ENCODE results near the gene APC. TPM values are rescaled to one million over a fixed set of nuclear protein-coding genes. Genes with fewer than 3 reads are reported as not detected.

The APC gene
- total and polyA plus RNA-seq, 2 donors (not counting 1 experiment from before 2014, with no cell fraction given), result 8.1 to 55.8 TPM

DNA sequence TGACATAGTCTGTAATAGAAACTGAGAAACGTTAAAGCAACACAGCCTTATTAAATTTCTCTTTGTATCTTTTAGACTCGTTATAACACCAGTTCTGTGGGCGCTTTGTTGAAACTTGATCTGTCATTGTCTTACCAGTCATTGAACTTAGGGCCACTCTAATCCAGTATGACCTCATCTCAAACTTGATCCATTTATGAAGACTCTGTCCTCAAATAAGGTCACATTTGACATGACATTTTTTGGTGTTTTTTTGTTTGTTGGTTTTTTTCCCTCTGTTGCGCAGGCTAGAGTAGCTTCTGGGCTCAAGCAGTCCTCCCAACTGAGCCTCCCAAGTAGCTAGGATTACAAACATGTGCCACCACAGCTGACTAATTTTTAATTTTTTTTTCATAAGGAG lies 5.9 kb downstream of the APC start:
- peaks cover 9% of the 10 kb centered on the region for H3K4me1 Mint-ChIP-seq
- H3K79me2 ChIP-seq (ENCODE audit: control insufficient read depth, insufficient read depth, low read length), result peaks cover 37% of the 10 kb centered on the region
- intact Hi-C loops (cut with micrococcal nuclease), result no loop called here
- H3K9me3 ChIP-seq (ENCODE audit: control extremely low read depth in 1 of 3, control insufficient read depth in 2 of 3, insufficient read depth in 1 of 3, low read length in 2 of 3), result no peaks in the 10 kb centered on the region
- H3K27ac ChIP-seq (ENCODE audit: low read length in 2 of 2), result no peak overlapping the region
- H3K9me3 Mint-ChIP-seq (ENCODE audit: insufficient read depth), result no peaks in the 10 kb centered on the region
- WGBS (ENCODE audit: insufficient coverage), result 94% methylated on average over 3 of the region's 4 CpGs
- H2AFZ ChIP-seq (ENCODE audit: insufficient read depth, low read depth, low read length, poor library complexity, severe bottlenecking), result no peak overlapping the region
- ATAC-seq (ENCODE audit: low read depth), result no peak
- no peak overlapping the region for H3K27ac Mint-ChIP-seq
- CTCF ChIA-PET, result interaction anchor here (0.8 to 1.2 kb wide), 3 partner anchors 14 to 193 kb away, joined by 3 to 5 read pairs (median 3); no protein-coding TSS in a partner anchor
- DNase-seq, result no peak
- no peak overlapping the region for H3K4me2 ChIP-seq (replicated peaks; ENCODE audit: low read depth, low read length, poor library complexity, severe bottlenecking)
- H3K36me3 ChIP-seq (replicated peaks in 1 of 2; ENCODE audit: control extremely low read depth in 1 of 2, control insufficient read depth in 1 of 2, extremely low read depth in 1 of 2, insufficient read depth in 2 of 2, low read length in 1 of 2), result no peaks in the 10 kb centered on the region
- H3K4me3 Mint-ChIP-seq, result no peak overlapping the region
- no peaks in the 10 kb centered on the region for H3K27me3 Mint-ChIP-seq
- no peaks in the 10 kb centered on the region for H3K4me1 ChIP-seq (ENCODE audit: control insufficient read depth in 2 of 2, insufficient read depth in 2 of 2, low read length in 2 of 2)
- POLR2A ChIA-PET, result no interaction called here
- TF ChIP-seq CTCF (IDR thresholded peaks at IDR 0.05) (no peak), EZH2 (IDR thresholded peaks at IDR 0.05; ENCODE audit: borderline replicate concordance, insufficient read depth, low read depth, low read length, poor library complexity, severe bottlenecking) (no peak)
- H3K27me3 ChIP-seq (replicated peaks in 1 of 4; ENCODE audit: control extremely low read depth in 1 of 4, control insufficient read depth in 3 of 4, insufficient read depth in 4 of 4, low read length in 3 of 4), result no peaks in the 10 kb centered on the region
- H3K9ac ChIP-seq (ENCODE audit: low read length), result no peak overlapping the region
- peaks cover 16% of the 10 kb centered on the region for H4K20me1 ChIP-seq (ENCODE audit: control insufficient read depth, insufficient read depth, low read length, poor library complexity, severe bottlenecking)
- no peak overlapping the region for H3K4me3 ChIP-seq (ENCODE audit: control extremely low read depth in 1 of 5, extremely low read depth in 1 of 5, insufficient read depth in 1 of 5, low read depth in 2 of 5, low read length in 4 of 5)

DNA sequence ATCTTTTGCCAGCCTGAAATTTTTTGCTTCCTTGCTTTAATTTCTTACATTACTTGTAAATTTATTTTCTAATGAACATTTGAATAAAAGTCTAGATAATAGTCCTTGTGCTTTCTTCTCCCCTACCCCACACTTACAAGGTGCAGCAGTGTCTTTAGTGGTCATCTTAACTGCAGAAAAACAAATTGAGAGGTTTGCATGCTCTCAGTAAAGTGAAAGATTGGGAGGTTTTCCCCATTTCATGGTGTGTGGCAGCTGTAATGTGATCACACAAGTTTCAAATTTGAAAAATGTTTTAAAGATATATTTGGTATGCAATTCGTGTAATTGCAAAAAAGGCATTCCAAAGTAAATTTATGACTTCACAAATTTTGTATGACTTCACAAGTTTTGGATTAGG lies 14.7 kb downstream of the APC start:
- Histone ChIP-seq H3K4me3 (ENCODE audit: control extremely low read depth in 1 of 5, extremely low read depth in 1 of 5, insufficient read depth in 1 of 5, low read depth in 2 of 5, low read length in 4 of 5) (no peak overlapping the region), H3K4me1 (ENCODE audit: control insufficient read depth in 2 of 2, insufficient read depth in 2 of 2, low read length in 2 of 2) (no peaks in the 10 kb centered on the region), H3K9ac (ENCODE audit: low read length) (no peak overlapping the region), H3K4me2 (replicated peaks; ENCODE audit: low read depth, low read length, poor library complexity, severe bottlenecking) (no peak overlapping the region), H3K27me3 (replicated peaks in 1 of 4; ENCODE audit: control extremely low read depth in 1 of 4, control insufficient read depth in 3 of 4, insufficient read depth in 4 of 4, low read length in 3 of 4) (no peaks in the 10 kb centered on the region), H2AFZ (ENCODE audit: insufficient read depth, low read depth, low read length, poor library complexity, severe bottlenecking) (no peak overlapping the region), H4K20me1 (ENCODE audit: control insufficient read depth, insufficient read depth, low read length, poor library complexity, severe bottlenecking) (no peaks in the 10 kb centered on the region), H3K27ac (ENCODE audit: low read length in 2 of 2) (no peak overlapping the region), H3K9me3 (ENCODE audit: control extremely low read depth in 1 of 3, control insufficient read depth in 2 of 3, insufficient read depth in 1 of 3, low read length in 2 of 3) (no peaks in the 10 kb centered on the region), H3K36me3 (replicated peaks in 1 of 2; ENCODE audit: control extremely low read depth in 1 of 2, control insufficient read depth in 1 of 2, extremely low read depth in 1 of 2, insufficient read depth in 2 of 2, low read length in 1 of 2) (peaks cover 0 to 3% of the 10 kb centered on the region in 2 experiments), H3K79me2 (ENCODE audit: control insufficient read depth, insufficient read depth, low read length) (peaks cover 3% of the 10 kb centered on the region)
- no peak for TF ChIP-seq CTCF (IDR thresholded peaks at IDR 0.05)
- TF ChIP-seq EZH2 (IDR thresholded peaks at IDR 0.05; ENCODE audit: borderline replicate concordance, insufficient read depth, low read depth, low read length, poor library complexity, severe bottlenecking), result no peak
- DNase-seq, result no peak
- Mint-ChIP-seq H3K9me3 (ENCODE audit: insufficient read depth) (no peaks in the 10 kb centered on the region), H3K27me3 (no peaks in the 10 kb centered on the region), H3K4me1 (peaks cover 5% of the 10 kb centered on the region), H3K4me3 (no peak overlapping the region), H3K27ac (no peak overlapping the region)
- POLR2A ChIA-PET, result no interaction called here
- WGBS (ENCODE audit: insufficient coverage), result no CpG with 5 or more reads among the region's 1 CpG
- intact Hi-C loops (cut with micrococcal nuclease), result loop anchor here (5.0 kb wide), 1 partner anchor 45 kb away; no protein-coding TSS in a partner anchor
- ATAC-seq (ENCODE audit: low read depth), result no peak
- CTCF ChIA-PET, result interaction anchor here (1.0 kb wide), 1 partner anchor 202 kb away, joined by 3 read pairs; no protein-coding TSS in a partner anchor

Measured in B cell (primary cell).